H1 (cell line): ENCODE results near the gene KCTD7. TPM values are rescaled to one million over a fixed set of nuclear protein-coding genes. Genes with fewer than 3 reads are reported as not detected.

Experiments used
- CTCF ChIA-PET: fragments of 300-600 bp; sonication (Branson Sonifier 250); formaldehyde crosslinking; loops from one replicate; lab custom pipeline; 2021; ENCODE audit not compliant: partially characterized antibody; lab: Charles Lee
- POLR2A ChIA-PET: fragments of 300-600 bp; sonication (Branson Sonifier 250); formaldehyde crosslinking; loops from one replicate; lab custom pipeline; 2021; ENCODE audit warnings: inconsistent platforms; ENCODE audit not compliant: partially characterized antibody; lab: Charles Lee
- DNase-seq, 2 experiments: peaks; one replicate each; pipeline versions ENCODE4 v3.0.0 to v3.0.0-alpha.2; 2010 to 2022; ENCODE audit warnings: low spot score in 2 of 2, low read depth in 1 of 2, mixed read lengths in 1 of 2
- FAIRE-seq: peaks from 2 replicates; lab custom pipeline; 2011; peaks lifted over from hg19 to GRCh38; lab: Jason Lieb, UNC
- H2AFZ ChIP-seq: 2 replicates; pipeline ENCODE4 v1.8.1; 2012; ENCODE audit warnings: low read length, inconsistent platforms
- H2AK5ac ChIP-seq: 2 replicates; pipeline ENCODE4 v1.6.1; 2013; ENCODE audit warnings: low read depth, low read length
- H2BK120ac ChIP-seq: replicated peaks from 2 replicates; pipeline ENCODE3; 2013; ENCODE audit warnings: low read depth, low read length, inconsistent platforms
- H2BK12ac ChIP-seq: 2 replicates; pipeline ENCODE4 v1.6.1; 2013; ENCODE audit warnings: low read depth, low read length
- H2BK15ac ChIP-seq: 2 replicates; pipeline ENCODE4 v1.6.1; 2013; ENCODE audit warnings: low read length
- H2BK20ac ChIP-seq: 2 replicates; pipeline ENCODE4 v1.6.1; 2013; ENCODE audit warnings: low read length
- H2BK5ac ChIP-seq: 2 replicates; pipeline ENCODE4 v1.6.1; 2013; ENCODE audit warnings: low read depth, low read length
- H3K14ac ChIP-seq: 2 replicates; pipeline ENCODE4 v1.6.1; 2013; ENCODE audit warnings: inconsistent platforms; ENCODE audit not compliant: insufficient read length
- H3K18ac ChIP-seq: 2 replicates; pipeline ENCODE4 v1.6.1; 2013; ENCODE audit warnings: low read length; ENCODE audit errors: extremely low read depth
- H3K23ac ChIP-seq: 2 replicates; pipeline ENCODE4 v1.6.1; 2013; ENCODE audit warnings: inconsistent platforms; ENCODE audit not compliant: insufficient read length
- H3K23me2 ChIP-seq: 2 replicates; pipeline ENCODE4 v1.6.1; 2013; ENCODE audit warnings: low read depth, low read length
- H3K27ac ChIP-seq: 2 replicates; pipeline ENCODE4 v1.6.1; 2011; ENCODE audit warnings: low read depth, low read length, inconsistent platforms
- H3K27me3 ChIP-seq, 4 experiments: replicated peaks in 1 of 4; 1 replicate in 1 of 4; 2 replicates in 3 of 4; pipeline versions ENCODE4 v1.6.1 to v1.8.1; 2011 to 2013; ENCODE audit warnings: low read length in 3 of 4, mild to moderate bottlenecking in 3 of 4, inconsistent platforms in 2 of 4, mixed read lengths in 2 of 4, moderate library complexity in 1 of 4; ENCODE audit not compliant: control insufficient read depth in 3 of 4, insufficient read depth in 3 of 4; ENCODE audit errors: extremely low read depth in 1 of 4
- H3K36me3 ChIP-seq, 4 experiments: 2 replicates each; pipeline versions ENCODE4 v1.6.1 to v1.8.1; 2011 to 2013; ENCODE audit warnings: mild to moderate bottlenecking in 4 of 4, low read length in 3 of 4, moderate library complexity in 2 of 4, control low read depth in 1 of 4, inconsistent platforms in 1 of 4; ENCODE audit not compliant: insufficient read depth in 4 of 4, control insufficient read depth in 2 of 4
- H3K4ac ChIP-seq: replicated peaks from 2 replicates; pipeline ENCODE3; 2013; ENCODE audit warnings: low read length, low read depth, mixed read lengths, inconsistent platforms; ENCODE audit not compliant: insufficient read length
- H3K4me1 ChIP-seq, 4 experiments: replicated peaks in 1 of 4; 1 replicate in 1 of 4; 2 replicates in 3 of 4; pipeline versions ENCODE4 v1.6.1 to v1.8.1; 2011 to 2013; ENCODE audit warnings: low read length in 3 of 4, inconsistent platforms in 2 of 4, mixed read lengths in 1 of 4; ENCODE audit not compliant: insufficient read depth in 4 of 4, control insufficient read depth in 3 of 4
- H3K4me2 ChIP-seq, 2 experiments: 2 replicates each; pipeline versions ENCODE4 v1.6.1 to v1.8.1; 2011 to 2013; ENCODE audit warnings: low read depth in 2 of 2, low read length in 2 of 2, control low read depth in 1 of 2, inconsistent platforms in 1 of 2, mild to moderate bottlenecking in 1 of 2; ENCODE audit not compliant: insufficient read depth in 1 of 2
- H3K4me3 ChIP-seq, 4 experiments: fragments of 200-600, 300-600 bp in 1 of 4; sonication (generic), shearing (Covaris generic), sonication (Bioruptor Twin) in 1 of 4; 2 replicates each; pipeline versions ENCODE4 v1.5.1 to v1.8.1; 2011 to 2016; ENCODE audit warnings: low read length in 4 of 4, low read depth in 3 of 4, control low read depth in 2 of 4, inconsistent platforms in 2 of 4, mild to moderate bottlenecking in 2 of 4, mixed read lengths in 1 of 4, moderate library complexity in 1 of 4; ENCODE audit not compliant: insufficient read depth in 2 of 4; ENCODE audit errors: extremely low read depth in 1 of 4
- H3K56ac ChIP-seq: replicated peaks from 2 replicates; pipeline ENCODE3; 2013; ENCODE audit warnings: low read depth, mild to moderate bottlenecking, mixed read lengths, low read length, inconsistent platforms; ENCODE audit not compliant: insufficient read length
- H3K79me1 ChIP-seq: 2 replicates; pipeline ENCODE4 v1.6.1; 2013; ENCODE audit warnings: low read depth, low read length, control low read depth
- H3K79me2 ChIP-seq, 2 experiments: 2 replicates each; pipeline versions ENCODE4 v1.6.1 to v1.8.1; 2012 to 2013; ENCODE audit warnings: low read length in 2 of 2, mild to moderate bottlenecking in 2 of 2, inconsistent platforms in 1 of 2; ENCODE audit not compliant: insufficient read depth in 2 of 2, control insufficient read depth in 1 of 2
- H3K9ac ChIP-seq, 4 experiments: replicated peaks in 1 of 4; 1 replicate in 1 of 4; 2 replicates in 3 of 4; pipeline versions ENCODE4 v1.6.1 to v1.8.1; 2011 to 2013; ENCODE audit warnings: low read depth in 3 of 4, low read length in 3 of 4, control low read depth in 2 of 4, mild to moderate bottlenecking in 2 of 4, moderate library complexity in 2 of 4, inconsistent platforms in 1 of 4; ENCODE audit errors: extremely low read depth in 1 of 4
- H3K9me3 ChIP-seq, 2 experiments: 2 replicates each; pipeline versions ENCODE4 v1.6.1 to v1.8.1; 2012 to 2013; ENCODE audit warnings: mild to moderate bottlenecking in 2 of 2, moderate library complexity in 2 of 2, control low read depth in 1 of 2, inconsistent platforms in 1 of 2, low read depth in 1 of 2, low read length in 1 of 2, mixed read lengths in 1 of 2; ENCODE audit not compliant: insufficient read depth in 2 of 2
- H4K20me1 ChIP-seq, 2 experiments: replicated peaks in 1 of 2; 2 replicates each; pipeline versions ENCODE3 to v1.8.1; 2011 to 2013; ENCODE audit warnings: inconsistent platforms in 2 of 2, low read length in 2 of 2, mild to moderate bottlenecking in 1 of 2; ENCODE audit not compliant: insufficient read depth in 2 of 2, control insufficient read depth in 1 of 2
- H4K5ac ChIP-seq: 2 replicates; pipeline ENCODE4 v1.6.1; 2013; ENCODE audit warnings: low read length, low read depth, mixed read lengths, inconsistent platforms; ENCODE audit not compliant: insufficient read length
- H4K8ac ChIP-seq: 2 replicates; pipeline ENCODE4 v1.8.0; 2013; ENCODE audit warnings: mild to moderate bottlenecking, moderate library complexity, low read length, inconsistent platforms; ENCODE audit not compliant: insufficient read depth; ENCODE audit errors: extremely low read depth
- H4K91ac ChIP-seq: replicated peaks from 2 replicates; pipeline ENCODE3; 2013; ENCODE audit warnings: low read length, mixed read lengths, inconsistent platforms; ENCODE audit not compliant: insufficient read length
- CBX8 ChIP-seq: fragments of 300-800, 300-1000 bp; sonication (generic); IDR thresholded peaks from 2 replicates; pipeline ENCODE4 v1.7.1; 2016; ENCODE audit warnings: low read depth, low read length, borderline replicate concordance
- CEBPB ChIP-seq: IDR thresholded peaks from 2 replicates; pipeline ENCODE4 v1.6.1; 2012; ENCODE audit warnings: low read depth, low read length
- CREB1 ChIP-seq: IDR thresholded peaks from 2 replicates; pipeline ENCODE4 v1.6.1; 2012; ENCODE audit warnings: inconsistent platforms
- E2F6 ChIP-seq: IDR thresholded peaks from 2 replicates; pipeline ENCODE4 v1.6.1; 2012; ENCODE audit warnings: inconsistent platforms
- EGR1 ChIP-seq: IDR thresholded peaks from 2 replicates; pipeline ENCODE4 v1.6.1; 2011; ENCODE audit warnings: low read depth, low read length, borderline replicate concordance
- HDAC2 ChIP-seq, 2 experiments: fragments of 300-600 bp in 1 of 2; sonication (generic) in 1 of 2; IDR thresholded peaks; 2 replicates each; pipeline ENCODE4 v1.6.1; 2011 to 2012; ENCODE audit warnings: low read depth in 2 of 2, low read length in 2 of 2, mild to moderate bottlenecking in 2 of 2, moderate library complexity in 2 of 2, borderline replicate concordance in 1 of 2, inconsistent platforms in 1 of 2
- JUN ChIP-seq: IDR thresholded peaks from 2 replicates; pipeline ENCODE4 v1.6.1; 2011; ENCODE audit warnings: low read depth, mild to moderate bottlenecking, improper control_type of control experiment, low read length
- RAD21 ChIP-seq, 2 experiments: IDR thresholded peaks in 1 of 2; conservative IDR thresholded peaks in 1 of 2; 2 replicates each; pipeline ENCODE4 v1.6.1; 2011; ENCODE audit warnings: low read depth in 2 of 2, low read length in 2 of 2, improper control_type of control experiment in 1 of 2, inconsistent platforms in 1 of 2, mild to moderate bottlenecking in 1 of 2, moderate library complexity in 1 of 2
- SIN3A ChIP-seq, 2 experiments: IDR thresholded peaks in 1 of 2; conservative IDR thresholded peaks in 1 of 2; 2 replicates each; pipeline ENCODE4 v1.6.1; 2011 to 2012; ENCODE audit warnings: low read length in 2 of 2, improper control_type of control experiment in 1 of 2, low read depth in 1 of 2, mild to moderate bottlenecking in 1 of 2
- SIX5 ChIP-seq: IDR thresholded peaks from 2 replicates; pipeline ENCODE4 v1.6.1; 2011; ENCODE audit warnings: mild to moderate bottlenecking, low read depth, low read length
- TAF7 ChIP-seq: optimal IDR thresholded peaks from 2 replicates; pipeline ENCODE3; 2011; ENCODE audit warnings: low read depth, mild to moderate bottlenecking, inconsistent platforms, low read length, moderate library complexity, borderline replicate concordance
- USF2 ChIP-seq: IDR thresholded peaks from 2 replicates; pipeline ENCODE4 v1.6.1; 2011; ENCODE audit warnings: low read length, improper control_type of control experiment
- WGBS, 2 experiments: shearing (Covaris generic) in 1 of 2; methylation state at CpG; one replicate each; pipeline versions ENCODE4 v1.1.6 to v1.1.7; 2013 to 2015; ENCODE audit warnings: low lambda C conversion rate in 2 of 2, mixed read lengths in 2 of 2, inconsistent platforms in 1 of 2, low coverage in 1 of 2, missing lambda C conversion rate in 1 of 2; ENCODE audit not compliant: insufficient replicate concordance in 2 of 2, insufficient coverage in 1 of 2, insufficient read length in 1 of 2; ENCODE audit errors: extremely low coverage in 1 of 2, missing lambda C conversion rate in 1 of 2; 5-methylcytosine and 5-hydroxymethylcytosine counted together
- polyA plus RNA-seq, 7 experiments: library from polyadenylated mRNA; depleted of rRNA in 3 of 7; stranded (reverse) in 5 of 7; unstranded in 2 of 7; fragments of >200 nt in 5 of 7; fragments of 200-250 nt in 2 of 7; gene quantifications; 1 replicate in 5 of 7; 2 replicates in 1 of 7; 4 replicates in 1 of 7; pipeline versions ENCODE4 v1.2.1 to v1.2.3, GENCODE V29; 2011 to 2013; ENCODE audit warnings: missing spikeins in 2 of 7, mixed read lengths in 2 of 7
- total RNA-seq: library from RNA; stranded (reverse); fragmentation: NEBNext Ultra II Directional; extraction: Animal tissue kit (Norgen Biotek cat#: 25700); gene quantifications from 2 replicates; pipeline ENCODE4 v1.2.1, GENCODE V29; 2021

KCTD7 gene
- total and polyA plus RNA-seq, 2 of the 8 experiments (the other 6 are each of a cell fraction or from before 2014, with no cell fraction given), result 8.6 to 11.9 TPM

GRCh38 chr7:66669088-66669487, 40.4 kb downstream of the KCTD7 start:
- Histone ChIP-seq H3K27me3 (no peaks in the 10 kb centered on the region), H4K20me1 (peaks cover 3 to 7% of the 10 kb centered on the region in 2 experiments), H2AFZ (no peak overlapping the region), H2BK120ac (no peak overlapping the region), H4K5ac (no peak overlapping the region), H2AK5ac (no peak overlapping the region), H3K23me2 (no peaks in the 10 kb centered on the region), H3K36me3 (no peaks in the 10 kb centered on the region), H2BK5ac (no peak overlapping the region), H3K4me2 (no peak overlapping the region), H3K4ac (no peak overlapping the region), H3K27ac (no peak overlapping the region), H3K56ac (no peak overlapping the region), H3K9me3 (no peaks in the 10 kb centered on the region), H3K14ac (no peak overlapping the region), H2BK12ac (no peak overlapping the region), H3K4me3 (no peak overlapping the region), H3K4me1 (no peaks in the 10 kb centered on the region), H2BK15ac (no peak overlapping the region), H2BK20ac (no peak overlapping the region), H4K91ac (no peak overlapping the region), H3K79me2 (peaks cover 0 to 6% of the 10 kb centered on the region in 2 experiments; a peak in 2 of 4 replicates), H3K79me1 (peaks cover 13% of the 10 kb centered on the region), H3K23ac (no peak overlapping the region), H3K18ac (no peak overlapping the region), H3K9ac (no peak overlapping the region), H4K8ac (no peak overlapping the region)
- ChIA-PET CTCF (interaction anchor here (1.0 to 1.4 kb wide), 3 partner anchors 10 to 62 kb away, joined by 3 read pairs; no protein-coding TSS in a partner anchor), POLR2A (interaction anchor here (2.4 kb wide), 1 partner anchor 15 kb away, joined by 10 read pairs; no protein-coding TSS in a partner anchor)
- DNase-seq (no peak), FAIRE-seq (no peak)
- WGBS, 2 experiments, result 78% methylated on average over 6 of the region's 7 CpGs; no CpG with 5 or more reads in 1 of the 2 experiments
- TF ChIP-seq CEBPB, result no peak
- no peak for TF ChIP-seq EGR1
- TF ChIP-seq HDAC2 (IDR thresholded peaks at IDR 0.05; ENCODE audit: borderline replicate concordance in 1 of 2, low read depth in 2 of 2, low read length in 2 of 2), result no peak
- TF ChIP-seq RAD21 (IDR thresholded peaks at IDR 0.05 in 1 of 2, conservative IDR thresholded peaks at IDR 0.05 in 1 of 2; ENCODE audit: low read depth in 2 of 2, low read length in 2 of 2), result no peak
- no peak for TF ChIP-seq JUN
- TF ChIP-seq SIN3A (conservative IDR thresholded peaks at IDR 0.05 in 1 of 2, IDR thresholded peaks at IDR 0.05 in 1 of 2; ENCODE audit: low read depth in 1 of 2, low read length in 2 of 2), result no peak
- TF ChIP-seq CBX8, result no peak
- no peak for TF ChIP-seq USF2
- TF ChIP-seq E2F6, result no peak
- TF ChIP-seq SIX5, result no peak
- TF ChIP-seq CREB1, result no peak
- no peak for TF ChIP-seq TAF7
